Transverse colon (tissue), 4 donors: ENCODE data around the gene DNAH7.

ENCODE experiments used
- POLR2A ChIP-seq: fragments of 450-650 bp; IDR thresholded peaks from one replicate; pipeline ENCODE4 v1.6.1; 2016; ENCODE audit warnings: antibody characterized with exemption, mild to moderate bottlenecking, moderate library complexity
- POLR2AphosphoS5 ChIP-seq, 3 donors: sonication (generic); formaldehyde crosslinking; IDR thresholded peaks; one replicate each; pipeline ENCODE4 v1.6.1; 2016; ENCODE audit warnings: antibody characterized with exemption in 3 of 3
- TF ChIP-seq, protein P1 (sequence below), 5 experiments: fragments of 200-600 bp in 3 of 5; fragments of 450-650 bp in 2 of 5; sonication (generic) in 3 of 5; IDR thresholded peaks; 1 replicate in 2 of 5; 2 replicates in 3 of 5; pipeline ENCODE4 v1.5.1; 2016 to 2017; ENCODE audit warnings: antibody characterized with exemption in 5 of 5, inconsistent platforms in 3 of 5, mild to moderate bottlenecking in 2 of 5, moderate library complexity in 1 of 5

DNA sequence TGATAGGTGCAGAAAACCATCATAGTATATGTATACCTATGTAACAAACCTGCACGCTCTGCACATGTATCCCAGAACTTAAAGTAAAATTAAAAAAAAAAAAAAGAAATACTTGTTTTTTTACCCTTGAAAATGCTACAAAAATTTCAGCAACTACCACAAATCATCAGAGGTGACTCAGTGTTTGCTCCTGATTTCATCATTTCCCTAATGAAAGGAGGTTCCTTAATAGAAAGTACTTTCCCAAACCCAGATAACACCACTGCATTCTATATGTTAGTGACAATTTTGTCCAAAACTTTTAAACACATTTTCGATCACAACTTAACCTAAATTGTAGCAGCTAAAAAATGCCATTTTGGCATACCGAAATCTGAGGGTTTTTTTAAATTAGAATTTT lies 248.3 kb downstream of the DNAH7 start:
- TF ChIP-seq, protein P1, sequence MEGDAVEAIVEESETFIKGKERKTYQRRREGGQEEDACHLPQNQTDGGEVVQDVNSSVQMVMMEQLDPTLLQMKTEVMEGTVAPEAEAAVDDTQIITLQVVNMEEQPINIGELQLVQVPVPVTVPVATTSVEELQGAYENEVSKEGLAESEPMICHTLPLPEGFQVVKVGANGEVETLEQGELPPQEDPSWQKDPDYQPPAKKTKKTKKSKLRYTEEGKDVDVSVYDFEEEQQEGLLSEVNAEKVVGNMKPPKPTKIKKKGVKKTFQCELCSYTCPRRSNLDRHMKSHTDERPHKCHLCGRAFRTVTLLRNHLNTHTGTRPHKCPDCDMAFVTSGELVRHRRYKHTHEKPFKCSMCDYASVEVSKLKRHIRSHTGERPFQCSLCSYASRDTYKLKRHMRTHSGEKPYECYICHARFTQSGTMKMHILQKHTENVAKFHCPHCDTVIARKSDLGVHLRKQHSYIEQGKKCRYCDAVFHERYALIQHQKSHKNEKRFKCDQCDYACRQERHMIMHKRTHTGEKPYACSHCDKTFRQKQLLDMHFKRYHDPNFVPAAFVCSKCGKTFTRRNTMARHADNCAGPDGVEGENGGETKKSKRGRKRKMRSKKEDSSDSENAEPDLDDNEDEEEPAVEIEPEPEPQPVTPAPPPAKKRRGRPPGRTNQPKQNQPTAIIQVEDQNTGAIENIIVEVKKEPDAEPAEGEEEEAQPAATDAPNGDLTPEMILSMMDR (IDR thresholded peaks at IDR 0.05): no peak
- TF ChIP-seq POLR2A: no peak
- TF ChIP-seq POLR2AphosphoS5 (IDR thresholded peaks at IDR 0.05): no peak
